HepG2 (cell line): ENCODE results near the gene FOCAD. TPM values are rescaled to one million over a fixed set of nuclear protein-coding genes. Genes with fewer than 3 reads are reported as not detected.

Experiments used
- ATAC-seq: fragments of 200-7000 bp; cut with Tn5 transposase; 3 replicates; pipeline ENCODE4 v1.9.1; 2020; ENCODE audit warnings: mild to moderate bottlenecking, moderate library complexity
- BruUV-seq: library from RNA; stranded (reverse); fragments of 400-500 nt; replicated peaks from 2 replicates; lab custom pipeline; 2021; lab: Mats Ljungman, UMichigan
- CTCF ChIA-PET: fragments of 300-600 bp; formaldehyde crosslinking; extraction: SDS; loops from one replicate; lab custom pipeline; 2021; ENCODE audit warnings: low total read pairs, inconsistent platforms, low intra/inter-chr PET ratio; lab: Yijun Ruan, JAX
- POLR2A ChIA-PET: fragments of 350-600 bp; sonication (Branson Sonifier 250); formaldehyde crosslinking; loops from one replicate; lab custom pipeline; 2020; ENCODE audit warnings: antibody characterized with exemption, inconsistent platforms; lab: Yijun Ruan, JAX
- DNase-seq: peaks from one replicate; pipeline ENCODE4 v3.0.0-alpha.2; 2015; ENCODE audit warnings: low spot score
- FAIRE-seq: peaks from 3 replicates; lab custom pipeline; 2011; peaks lifted over from hg19 to GRCh38; lab: Jason Lieb, UNC
- H2AFZ ChIP-seq: one replicate; pipeline ENCODE4 v1.6.1; 2011; ENCODE audit warnings: low read length, inconsistent platforms
- H3K27ac ChIP-seq: fragments of 300-600 bp; 3 replicates; pipeline ENCODE4 v1.8.0; 2011; ENCODE audit warnings: mixed run types, mild to moderate bottlenecking, mixed read lengths, low read length, inconsistent platforms; ENCODE audit not compliant: insufficient read depth; ENCODE audit errors: extremely low read length
- H3K27me3 ChIP-seq, 2 experiments: fragments of 200-600 bp in 1 of 2; 2 replicates in 1 of 2; 3 replicates in 1 of 2; pipeline versions ENCODE4 v1.6.0 to v1.8.0; 2011; ENCODE audit warnings: low read length in 2 of 2, mild to moderate bottlenecking in 2 of 2, moderate library complexity in 2 of 2, inconsistent platforms in 1 of 2; ENCODE audit not compliant: insufficient read depth in 2 of 2, control insufficient read depth in 1 of 2
- H3K36me3 ChIP-seq, 2 experiments: fragments of 200-600 bp in 1 of 2; replicated peaks in 1 of 2; 2 replicates in 1 of 2; 3 replicates in 1 of 2; pipeline versions ENCODE4 v1.5.1 to v1.8.0; 2011; ENCODE audit warnings: low read length in 2 of 2, inconsistent platforms in 1 of 2; ENCODE audit not compliant: insufficient read depth in 2 of 2, control insufficient read depth in 1 of 2
- H3K4me1 ChIP-seq: 2 replicates; pipeline ENCODE4 v1.5.1; 2012; ENCODE audit warnings: low read length, inconsistent platforms; ENCODE audit not compliant: insufficient read depth
- H3K4me2 ChIP-seq: 2 replicates; pipeline ENCODE4 v1.6.0; 2011; ENCODE audit warnings: low read depth, low read length, inconsistent platforms
- H3K4me3 ChIP-seq, 3 experiments: fragments of 200-600 bp in 1 of 3; sonication (generic), shearing (Covaris generic) in 1 of 3; replicated peaks in 1 of 3; 2 replicates each; pipeline ENCODE4 v1.5.1; 2011 to 2016; ENCODE audit warnings: low read length in 3 of 3, inconsistent platforms in 2 of 3, low read depth in 2 of 3, mild to moderate bottlenecking in 2 of 3, control low read depth in 1 of 3, mixed read lengths in 1 of 3; ENCODE audit not compliant: insufficient read depth in 1 of 3
- H3K79me2 ChIP-seq: one replicate; pipeline ENCODE4 v1.6.1; 2011; ENCODE audit warnings: low read length, inconsistent platforms; ENCODE audit not compliant: insufficient read depth
- H3K9ac ChIP-seq: 2 replicates; pipeline ENCODE4 v1.6.0; 2011; ENCODE audit warnings: mild to moderate bottlenecking, low read depth, low read length, inconsistent platforms; ENCODE audit not compliant: insufficient read depth
- H3K9me3 ChIP-seq: 2 replicates; pipeline ENCODE4 v1.5.1; 2012; ENCODE audit warnings: mild to moderate bottlenecking, low read length
- H4K20me1 ChIP-seq: 2 replicates; pipeline ENCODE4 v1.6.0; 2011; ENCODE audit warnings: inconsistent platforms, mild to moderate bottlenecking, low read length, moderate library complexity; ENCODE audit not compliant: insufficient read depth
- BORCS8-MEF2B ChIP-seq: sonication (generic); formaldehyde crosslinking; IDR thresholded peaks from 2 replicates; pipeline ENCODE4 v1.8.0; 2022; ENCODE audit warnings: mild to moderate bottlenecking, missing genetic modification reagents
- HNRNPH1 ChIP-seq: fragments of 200-400 bp; formaldehyde crosslinking; optimal IDR thresholded peaks from 2 replicates; pipeline ENCODE3; 2017; ENCODE audit warnings: mild to moderate bottlenecking, low read depth, low read length
- HOXA7 ChIP-seq: sonication (generic); formaldehyde crosslinking; IDR thresholded peaks from 2 replicates; pipeline ENCODE4 v1.8.1; 2022; ENCODE audit warnings: mild to moderate bottlenecking, missing genetic modification reagents, moderate library complexity
- MEIS1 ChIP-seq: sonication (generic); formaldehyde crosslinking; IDR thresholded peaks from 2 replicates; pipeline ENCODE4 v1.9.0; 2021; ENCODE audit warnings: mild to moderate bottlenecking, missing genetic modification reagents, moderate library complexity, borderline replicate concordance
- SMAD9 ChIP-seq: sonication (generic); formaldehyde crosslinking; IDR thresholded peaks from 2 replicates; pipeline ENCODE4 v1.5.1; 2020; ENCODE audit warnings: mild to moderate bottlenecking, missing genetic modification reagents
- TBX3 ChIP-seq: fragments of 450-650 bp; IDR thresholded peaks from 2 replicates; pipeline ENCODE4 v1.6.1; 2017; ENCODE audit warnings: antibody characterized with exemption, mild to moderate bottlenecking, inconsistent platforms, borderline replicate concordance
- XBP1 ChIP-seq: sonication (generic); formaldehyde crosslinking; IDR thresholded peaks from 2 replicates; pipeline ENCODE4 v1.5.0; 2020; ENCODE audit warnings: missing genetic modification reagents
- ZFP36L1 ChIP-seq: sonication (generic); formaldehyde crosslinking; IDR thresholded peaks from 2 replicates; pipeline ENCODE4 v1.8.0; 2022; ENCODE audit warnings: mild to moderate bottlenecking, missing genetic modification reagents, moderate library complexity
- ZFP37 ChIP-seq: sonication (generic); formaldehyde crosslinking; IDR thresholded peaks from 2 replicates; pipeline ENCODE4 v1.4.0; 2020; ENCODE audit warnings: missing genetic modification reagents, borderline replicate concordance
- ZNF30 ChIP-seq: sonication (generic); formaldehyde crosslinking; IDR thresholded peaks from 2 replicates; pipeline ENCODE4 v1.5.0; 2020; ENCODE audit warnings: mild to moderate bottlenecking, missing genetic modification reagents
- ZNF441 ChIP-seq: sonication (generic); formaldehyde crosslinking; IDR thresholded peaks from 2 replicates; pipeline ENCODE4 v1.7.0; 2021; ENCODE audit warnings: missing genetic modification reagents, borderline replicate concordance
- WGBS: methylation state at CpG from one replicate; pipeline ENCODE4 v1.1.6; 2017; ENCODE audit warnings: low lambda C conversion rate; 5-methylcytosine and 5-hydroxymethylcytosine counted together
- in situ Hi-C: cut with HindIII; loops from 2 replicates; pipeline ENCODE4 v1.10.0; 2017; ENCODE audit warnings: low pct_unique_long_range_greater_than_20kb; ENCODE audit not compliant: extremely low pct_ligation_motif_present
- intact Hi-C: fragments of 100-400 bp; cut with micrococcal nuclease; formaldehyde crosslinking; loops from one replicate; pipeline ENCODE4 v1.10.0; 2022; ENCODE audit not compliant: unreplicated experiment
- polyA plus RNA-seq, 8 experiments: library from polyadenylated mRNA; depleted of rRNA in 3 of 8; stranded (reverse) in 7 of 8; unstranded in 1 of 8; fragments of >200 nt; fragmentation: Illumina TruSeq in 4 of 8; extraction: Trizol in 4 of 8; gene quantifications; 2 replicates each; pipeline versions ENCODE4 v1.2.1 to v1.2.3, GENCODE V29; 2011 to 2016; ENCODE audit warnings: low read depth in 4 of 8, missing spikeins in 1 of 8, mixed read lengths in 1 of 8; ENCODE audit not compliant: insufficient read depth in 1 of 8
- total RNA-seq, 5 experiments: library from RNA; depleted of rRNA; stranded (reverse); fragments of >200 nt; fragmentation: Illumina TruSeq; extraction: Trizol; gene quantifications; 2 replicates each; pipeline ENCODE4 v1.2.3, GENCODE V29; 2016; ENCODE audit warnings: low read depth in 1 of 5
- TF ChIP-seq, protein P1 (sequence below): sonication (generic); formaldehyde crosslinking; IDR thresholded peaks from 2 replicates; pipeline ENCODE4 v1.4.0; 2020; ENCODE audit warnings: mild to moderate bottlenecking, missing genetic modification reagents
- TF ChIP-seq, protein P2 (sequence below): fragments of 450-650 bp; IDR thresholded peaks from 2 replicates; pipeline ENCODE4 v1.6.1; 2017
- TF ChIP-seq, protein P3 (sequence below): sonication (generic); formaldehyde crosslinking; IDR thresholded peaks from 2 replicates; pipeline ENCODE4 v1.4.0; 2020; ENCODE audit warnings: mild to moderate bottlenecking, missing genetic modification reagents

The FOCAD gene
- total and polyA plus RNA-seq, 2 of the 13 experiments (the other 11 are each of a cell fraction or from before 2014, with no cell fraction given): 18.0 to 31.1 TPM

DNA sequence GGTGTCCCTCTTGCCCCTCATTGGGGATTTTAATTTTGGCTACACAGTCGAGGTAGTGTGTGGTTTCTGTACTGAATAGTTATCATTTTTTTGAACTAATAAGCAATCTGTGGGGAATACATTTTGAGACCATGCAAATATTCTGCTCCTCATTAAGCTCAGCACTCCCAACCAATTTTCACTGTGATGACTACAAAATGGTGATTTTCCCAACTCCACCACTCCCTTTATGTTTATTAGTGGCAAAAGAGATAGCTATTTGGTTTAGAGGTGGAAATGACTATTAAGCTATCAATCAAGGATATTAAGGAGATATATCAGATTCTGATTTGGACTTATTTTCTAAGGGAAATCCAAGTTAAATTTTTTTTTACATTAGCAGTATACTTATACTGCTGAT, 62.9 kb downstream of the FOCAD start:
- Histone ChIP-seq H3K9me3 (no peaks in the 10 kb centered on the region), H3K4me3 (no peak overlapping the region), H3K79me2 (no peaks in the 10 kb centered on the region), H3K4me2 (no peak overlapping the region), H3K27ac (no peak overlapping the region), H4K20me1 (no peaks in the 10 kb centered on the region), H3K9ac (no peak overlapping the region), H3K4me1 (no peaks in the 10 kb centered on the region), H3K36me3 (peaks cover 2 to 4% of the 10 kb centered on the region in 2 experiments; a peak in 3 of 5 replicates), H2AFZ (no peak overlapping the region), H3K27me3 (no peaks in the 10 kb centered on the region)
- TF ChIP-seq BORCS8-MEF2B (CRISPR knock-in tag): no peak
- no peak for TF ChIP-seq ZFP37 (CRISPR knock-in tag)
- no peak for TF ChIP-seq HNRNPH1
- TF ChIP-seq, protein P1, sequence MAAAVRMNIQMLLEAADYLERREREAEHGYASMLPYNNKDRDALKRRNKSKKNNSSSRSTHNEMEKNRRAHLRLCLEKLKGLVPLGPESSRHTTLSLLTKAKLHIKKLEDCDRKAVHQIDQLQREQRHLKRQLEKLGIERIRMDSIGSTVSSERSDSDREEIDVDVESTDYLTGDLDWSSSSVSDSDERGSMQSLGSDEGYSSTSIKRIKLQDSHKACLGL (CRISPR knock-in tag): no peak
- TF ChIP-seq ZNF441 (CRISPR knock-in tag): no peak
- TF ChIP-seq, protein P2, sequence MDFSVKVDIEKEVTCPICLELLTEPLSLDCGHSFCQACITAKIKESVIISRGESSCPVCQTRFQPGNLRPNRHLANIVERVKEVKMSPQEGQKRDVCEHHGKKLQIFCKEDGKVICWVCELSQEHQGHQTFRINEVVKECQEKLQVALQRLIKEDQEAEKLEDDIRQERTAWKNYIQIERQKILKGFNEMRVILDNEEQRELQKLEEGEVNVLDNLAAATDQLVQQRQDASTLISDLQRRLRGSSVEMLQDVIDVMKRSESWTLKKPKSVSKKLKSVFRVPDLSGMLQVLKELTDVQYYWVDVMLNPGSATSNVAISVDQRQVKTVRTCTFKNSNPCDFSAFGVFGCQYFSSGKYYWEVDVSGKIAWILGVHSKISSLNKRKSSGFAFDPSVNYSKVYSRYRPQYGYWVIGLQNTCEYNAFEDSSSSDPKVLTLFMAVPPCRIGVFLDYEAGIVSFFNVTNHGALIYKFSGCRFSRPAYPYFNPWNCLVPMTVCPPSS: no peak
- TF ChIP-seq SMAD9 (CRISPR knock-in tag): no peak
- TF ChIP-seq XBP1: no peak
- no peak for TF ChIP-seq ZFP36L1 (CRISPR knock-in tag)
- no peak for TF ChIP-seq ZNF30 (CRISPR knock-in tag)
- TF ChIP-seq MEIS1 (CRISPR knock-in tag): no peak
- TF ChIP-seq HOXA7 (CRISPR knock-in tag): no peak
- no peak for TF ChIP-seq TBX3
- TF ChIP-seq, protein P3, sequence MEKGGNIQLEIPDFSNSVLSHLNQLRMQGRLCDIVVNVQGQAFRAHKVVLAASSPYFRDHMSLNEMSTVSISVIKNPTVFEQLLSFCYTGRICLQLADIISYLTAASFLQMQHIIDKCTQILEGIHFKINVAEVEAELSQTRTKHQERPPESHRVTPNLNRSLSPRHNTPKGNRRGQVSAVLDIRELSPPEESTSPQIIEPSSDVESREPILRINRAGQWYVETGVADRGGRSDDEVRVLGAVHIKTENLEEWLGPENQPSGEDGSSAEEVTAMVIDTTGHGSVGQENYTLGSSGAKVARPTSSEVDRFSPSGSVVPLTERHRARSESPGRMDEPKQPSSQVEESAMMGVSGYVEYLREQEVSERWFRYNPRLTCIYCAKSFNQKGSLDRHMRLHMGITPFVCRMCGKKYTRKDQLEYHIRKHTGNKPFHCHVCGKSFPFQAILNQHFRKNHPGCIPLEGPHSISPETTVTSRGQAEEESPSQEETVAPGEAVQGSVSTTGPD (CRISPR knock-in tag): no peak
- FAIRE-seq (no peak), DNase-seq (no peak), ATAC-seq (no peak)
- WGBS: 62% methylated on average over 1 of the region's 1 CpG
- intact Hi-C loops (no loop called here), in situ Hi-C loops (no loop called here)
- ChIA-PET CTCF (no interaction called here), POLR2A (no interaction called here)
- no TSS peak for BruUV-seq
